Renal cortical epithelial cell (primary cell): ENCODE data around the gene CEP350. TPM values are rescaled to one million over a fixed set of nuclear protein-coding genes. Genes with fewer than 3 reads are reported as not detected.
"Not testable (repeated sequence)": the region's sequence is repeated elsewhere in the genome, so short reads cannot be mapped to it uniquely, and the experiment has no call there.

ENCODE experiments used
- DNase-seq: peaks from one replicate; pipeline ENCODE4 v3.0.0-alpha.2; 2011; ENCODE audit warnings: low read depth
- total RNA-seq: library from RNA; depleted of rRNA; stranded (reverse); fragments of >200 nt; gene quantifications from 2 replicates; pipeline ENCODE4 v1.2.3, GENCODE V29; 2014

The CEP350 gene
- total RNA-seq, 1 donor from 2014 or later = 53.5 TPM

- DNase-seq = no peak
These were observed 14.7 kb upstream of the CEP350 start for GRCh38 chr1:179939941-179940340.

- DNase-seq = peak; percentile 13
These were observed 13.2 kb upstream of the CEP350 start for GRCh38 chr1:179941454-179941853.

- DNase-seq = no peak
These were observed 4.0 kb upstream of the CEP350 start for GRCh38 chr1:179950651-179951050.

- DNase-seq = no peak
These were observed 3.0 kb upstream of the CEP350 start for GRCh38 chr1:179951383-179952144.

- no peak for DNase-seq
These were observed 2.4 kb upstream of the CEP350 start for GRCh38 chr1:179952186-179952585.

GRCh38 chr1:179953974-179954492, 577 bp upstream of the CEP350 start:
- peak; percentile 58 for DNase-seq

GRCh38 chr1:179955287-179955680, 674 bp downstream of the CEP350 start:
- peak; percentile 15 for DNase-seq

GRCh38 chr1:179955731-179956130, 1.1 kb downstream of the CEP350 start:
- no peak for DNase-seq

- DNase-seq = no peak
These were observed 3.7 kb downstream of the CEP350 start for GRCh38 chr1:179958359-179958758.

- DNase-seq = not testable (repeated sequence)
These were observed 7.6 kb downstream of the CEP350 start for GRCh38 chr1:179962168-179962567.

- no peak for DNase-seq
These were observed 11.9 kb downstream of the CEP350 start for GRCh38 chr1:179966551-179966950.

- DNase-seq = no peak
These were observed 13.8 kb downstream of the CEP350 start for GRCh38 chr1:179968284-179968993.

GRCh38 chr1:179968994-179969919, 14.6 kb downstream of the CEP350 start:
- no peak for DNase-seq

- no peak for DNase-seq
These were observed 15.4 kb downstream of the CEP350 start for GRCh38 chr1:179969962-179970361.

GRCh38 chr1:179971563-179972496, 17.2 kb downstream of the CEP350 start:
- no peak for DNase-seq

- DNase-seq = peak; percentile 52
These were observed 18.8 kb downstream of the CEP350 start for GRCh38 chr1:179973198-179974110.

GRCh38 chr1:179976970-179977651, 22.5 kb downstream of the CEP350 start:
- no peak for DNase-seq

- no peak for DNase-seq
These were observed 23.8 kb downstream of the CEP350 start for GRCh38 chr1:179978199-179979079.
